Measurements from ENCODE around the gene KRTAP9-6. TPM values are rescaled to one million over a fixed set of nuclear protein-coding genes. Genes with fewer than 3 reads are reported as not detected.
A peak's percentile ranks its signal among the peaks of the same experiment; 100 is the strongest.

The KRTAP9-6 gene
- total and polyA plus RNA-seq, 5 experiments from 2014 or later, result not detected

- H3K27me3 Mint-ChIP-seq, result peaks cover 0 to 14% (median 3%) of the 10 kb centered on the region in 5 donors
- no peaks in the 10 kb centered on the region for H3K9me3 Mint-ChIP-seq
- H3K4me1 Mint-ChIP-seq, result peaks cover under 1 to 10% (median 3%) of the 10 kb centered on the region in 4 donors
- no peaks in the 10 kb centered on the region for H3K36me3 Mint-ChIP-seq
- peak overlapping the region in 3 of 10 donors; percentile 8 to 54 (median 27) for H3K27ac Mint-ChIP-seq
- ATAC-seq (no peak), DNase-seq (no peak)
- POLR2A ChIA-PET, result no interaction called here
- no peak overlapping the region for H3K4me3 Mint-ChIP-seq
Measured at GRCh38 chr17:41278176-41278955, 13.2 kb downstream of the KRTAP9-6 start.

- POLR2A ChIA-PET, result no interaction called here
- peaks cover 10 to 19% (median 15%) of the 10 kb centered on the region in 4 donors for H3K4me1 Mint-ChIP-seq
- peak overlapping the region in 1 of 10 donors; percentile 28 for H3K4me3 Mint-ChIP-seq
Measured at GRCh38 chr17:41284043-41284442, 18.9 kb downstream of the KRTAP9-6 start.

GRCh38 chr17:41284546-41284945 is 19.4 kb downstream of the KRTAP9-6 start:
- Mint-ChIP-seq H3K9me3 (no peaks in the 10 kb centered on the region), H3K27ac (peak overlapping the region in 2 of 10 donors; percentile 37 to 68), H3K27me3 (no peaks in the 10 kb centered on the region), H3K36me3 (no peaks in the 10 kb centered on the region), H3K4me3 (peak overlapping the region in 3 of 10 donors; percentile 12 to 35 (median 19)), H3K4me1 (peaks cover 10 to 19% (median 15%) of the 10 kb centered on the region in 4 donors)
- POLR2A ChIA-PET, result no interaction called here
- no peak for DNase-seq
- ATAC-seq, result peak; percentile 37 to 39

More at GRCh38 chr17:41284043-41284442, 18.9 kb downstream of the KRTAP9-6 start:
- Mint-ChIP-seq H3K27ac (peak overlapping the region in 2 of 10 donors; percentile 11 to 17), H3K36me3 (no peaks in the 10 kb centered on the region), H3K27me3 (peaks cover 0 to 1% (median 0%) of the 10 kb centered on the region in 5 donors), H3K9me3 (no peaks in the 10 kb centered on the region)
- DNase-seq, result no peak
- ATAC-seq, result no peak

- DNase-seq (no peak), ATAC-seq (no peak)
- Mint-ChIP-seq H3K36me3 (no peaks in the 10 kb centered on the region), H3K4me1 (peaks cover 13 to 19% (median 16%) of the 10 kb centered on the region in 4 donors), H3K27me3 (no peaks in the 10 kb centered on the region), H3K4me3 (no peak overlapping the region), H3K27ac (no peak overlapping the region), H3K9me3 (no peaks in the 10 kb centered on the region)
- POLR2A ChIA-PET, result no interaction called here
Measured at GRCh38 chr17:41287050-41287449, 21.9 kb downstream of the KRTAP9-6 start.

GRCh38 chr17:41294016-41294415 is 28.8 kb downstream of the KRTAP9-6 start:
- DNase-seq, result no peak
- no peaks in the 10 kb centered on the region for H3K36me3 Mint-ChIP-seq
- H3K27me3 Mint-ChIP-seq, result no peaks in the 10 kb centered on the region
- peak overlapping the region in 2 of 10 donors; percentile 18 to 29 for H3K27ac Mint-ChIP-seq
- H3K9me3 Mint-ChIP-seq, result peaks cover 0 to 3% (median 0%) of the 10 kb centered on the region in 9 donors
- no peak for ATAC-seq
- peaks cover 0 to 3% (median 1%) of the 10 kb centered on the region in 4 donors for H3K4me1 Mint-ChIP-seq
- no peak overlapping the region for H3K4me3 Mint-ChIP-seq
- POLR2A ChIA-PET, result no interaction called here

GRCh38 chr17:41296846-41297245 is 31.7 kb downstream of the KRTAP9-6 start:
- ATAC-seq, result no peak
- POLR2A ChIA-PET, result no interaction called here
- no peak overlapping the region for H3K27ac Mint-ChIP-seq
- DNase-seq, result no peak
- peaks cover 0 to 10% (median 2%) of the 10 kb centered on the region in 9 donors for H3K9me3 Mint-ChIP-seq
- H3K4me1 Mint-ChIP-seq, result peaks cover 12 to 27% (median 14%) of the 10 kb centered on the region in 4 donors
- no peak overlapping the region for H3K4me3 Mint-ChIP-seq
- H3K27me3 Mint-ChIP-seq, result no peaks in the 10 kb centered on the region
- H3K36me3 Mint-ChIP-seq, result peaks cover 0 to 8% (median 6%) of the 10 kb centered on the region in 3 donors

GRCh38 chr17:41298458-41299135 is 33.4 kb downstream of the KRTAP9-6 start:
- H3K27me3 Mint-ChIP-seq, result no peaks in the 10 kb centered on the region
- no peak for ATAC-seq
- peaks cover 16 to 33% (median 21%) of the 10 kb centered on the region in 4 donors for H3K4me1 Mint-ChIP-seq
- DNase-seq, result no peak
- POLR2A ChIA-PET, result no interaction called here
- H3K36me3 Mint-ChIP-seq, result peaks cover 0 to 8% (median 6%) of the 10 kb centered on the region in 3 donors
- peak overlapping the region in 1 of 10 donors; percentile 48 for H3K27ac Mint-ChIP-seq
- H3K9me3 Mint-ChIP-seq, result peaks cover 0 to 10% (median 2%) of the 10 kb centered on the region in 9 donors
- no peak overlapping the region for H3K4me3 Mint-ChIP-seq

GRCh38 chr17:41301204-41301790 is 36.1 kb downstream of the KRTAP9-6 start:
- DNase-seq (no peak), ATAC-seq (no peak)
- Mint-ChIP-seq H3K9me3 (peaks cover 0 to 7% (median 2%) of the 10 kb centered on the region in 9 donors), H3K4me3 (peak overlapping the region in 2 of 10 donors; percentile 16 to 29), H3K4me1 (peaks cover 23 to 46% (median 33%) of the 10 kb centered on the region in 4 donors), H3K27me3 (no peaks in the 10 kb centered on the region), H3K36me3 (peaks cover 0 to 8% (median 6%) of the 10 kb centered on the region in 3 donors), H3K27ac (peak overlapping the region in 7 of 10 donors; percentile 2 to 89 (median 37))
- POLR2A ChIA-PET, result interaction anchor here (1.0 kb wide), 1 partner anchor 10 kb away, joined by 4 read pairs; no protein-coding TSS in a partner anchor

GRCh38 chr17:41301916-41302901 is 37.0 kb downstream of the KRTAP9-6 start, which contains the start of gene KRTAP29-1:
Gene KRTAP29-1, minus strand, starts transcription at chr17:41302851. Its CDS starts 0 bp downstream, at chr17:41302851.
- ATAC-seq (no peak), DNase-seq (no peak)
- peak within 1 kb of the TSS in 7 of 10 donors; percentile 2 to 89 (median 51) for H3K27ac Mint-ChIP-seq
- peaks cover 0 to 8% (median 6%) of the 10 kb centered on the region in 3 donors for H3K36me3 Mint-ChIP-seq
- H3K4me1 Mint-ChIP-seq, result peaks cover 32 to 56% (median 43%) of the 10 kb centered on the region in 4 donors
- POLR2A ChIA-PET, result no interaction called here
- H3K9me3 Mint-ChIP-seq, result peaks cover 0 to 7% (median 2%) of the 10 kb centered on the region in 9 donors
- H3K4me3 Mint-ChIP-seq, result peak within 1 kb of the TSS in 2 of 10 donors; percentile 29 to 30
- H3K27me3 Mint-ChIP-seq, result no peaks in the 10 kb centered on the region

GRCh38 chr17:41302981-41303380 is 37.8 kb downstream of the KRTAP9-6 start:
- Mint-ChIP-seq H3K27me3 (no peaks in the 10 kb centered on the region), H3K4me1 (peaks cover 40 to 63% (median 50%) of the 10 kb centered on the region in 4 donors), H3K36me3 (peaks cover 0 to 8% (median 6%) of the 10 kb centered on the region in 3 donors), H3K9me3 (peaks cover 0 to 7% (median 2%) of the 10 kb centered on the region in 9 donors), H3K4me3 (no peak overlapping the region), H3K27ac (peak overlapping the region in 1 of 10 donors; percentile 26)
- POLR2A ChIA-PET, result no interaction called here
- ATAC-seq (no peak), DNase-seq (no peak)

- Mint-ChIP-seq H3K4me1 (peaks cover 50 to 74% (median 61%) of the 10 kb centered on the region in 4 donors), H3K36me3 (peaks cover 0 to 8% (median 6%) of the 10 kb centered on the region in 3 donors), H3K9me3 (peaks cover 0 to 7% (median 2%) of the 10 kb centered on the region in 9 donors), H3K4me3 (no peak overlapping the region), H3K27me3 (no peaks in the 10 kb centered on the region), H3K27ac (peak overlapping the region in 2 of 10 donors; percentile 5 to 15)
- no peak for DNase-seq
- POLR2A ChIA-PET, result no interaction called here
- ATAC-seq, result no peak
Measured at GRCh38 chr17:41304091-41304490, 38.9 kb downstream of the KRTAP9-6 start.

All from naive thymus-derived CD8-positive, alpha-beta T cell (primary cell).